GM18505 (cell line): ENCODE data around the gene FAM219A.
"Not testable (repeated sequence)": the region's sequence is repeated elsewhere in the genome, so short reads cannot be mapped to it uniquely, and the experiment has no call there.

Experiments used
- ATAC-seq: cut with Tn5 transposase; IDR thresholded peaks from one replicate; pipeline ENCODE4 v1.9.1; 2021; ENCODE audit not compliant: unreplicated experiment
- POLR2A ChIP-seq: IDR thresholded peaks from 4 replicates; pipeline ENCODE4 v1.6.1; 2011; ENCODE audit warnings: borderline replicate concordance; ENCODE audit not compliant: insufficient read depth, insufficient read length; ENCODE audit errors: extremely low read depth

FAM219A gene

GRCh38 chr9:34493972-34494535 lies 35.7 kb upstream of the FAM219A start:
- no peak for TF ChIP-seq POLR2A
- no peak for ATAC-seq

GRCh38 chr9:34492051-34492450 lies 33.7 kb upstream of the FAM219A start:
- no peak for ATAC-seq
- no peak for TF ChIP-seq POLR2A

- no peak for TF ChIP-seq POLR2A
Measured at GRCh38 chr9:34491596-34491995, 33.2 kb upstream of the FAM219A start.

GRCh38 chr9:34490760-34491159 lies 32.4 kb upstream of the FAM219A start:
- no peak for ATAC-seq

More at GRCh38 chr9:34491596-34491995, 33.2 kb upstream of the FAM219A start:
- ATAC-seq, result no peak

GRCh38 chr9:34490360-34490759 lies 32.0 kb upstream of the FAM219A start:
- no peak for TF ChIP-seq POLR2A
- ATAC-seq, result no peak

More at GRCh38 chr9:34490760-34491159, 32.4 kb upstream of the FAM219A start:
- no peak for TF ChIP-seq POLR2A

- no peak for TF ChIP-seq POLR2A
- ATAC-seq, result no peak
Measured at GRCh38 chr9:34486572-34486971, 28.2 kb upstream of the FAM219A start.

GRCh38 chr9:34485822-34486221 lies 27.5 kb upstream of the FAM219A start:
- TF ChIP-seq POLR2A, result no peak
- ATAC-seq, result no peak

GRCh38 chr9:34484678-34485077 lies 26.3 kb upstream of the FAM219A start:
- no peak for ATAC-seq
- no peak for TF ChIP-seq POLR2A

- not testable (repeated sequence) for ATAC-seq
Measured at GRCh38 chr9:34482746-34483145, 24.4 kb upstream of the FAM219A start.

- ATAC-seq, result not testable (repeated sequence)
Measured at GRCh38 chr9:34481620-34482019, 23.2 kb upstream of the FAM219A start.

- no peak for ATAC-seq
- TF ChIP-seq POLR2A, result no peak
Measured at GRCh38 chr9:34479431-34479866, 21.1 kb upstream of the FAM219A start.

GRCh38 chr9:34477541-34477940 lies 19.2 kb upstream of the FAM219A start:
- no peak for ATAC-seq

GRCh38 chr9:34475097-34475496 lies 16.7 kb upstream of the FAM219A start:
- ATAC-seq, result no peak
- TF ChIP-seq POLR2A, result no peak

More at GRCh38 chr9:34477541-34477940, 19.2 kb upstream of the FAM219A start:
- no peak for TF ChIP-seq POLR2A

GRCh38 chr9:34465468-34465867 lies 7.1 kb upstream of the FAM219A start:
- TF ChIP-seq POLR2A, result no peak
- no peak for ATAC-seq

GRCh38 chr9:34464571-34464970 lies 6.2 kb upstream of the FAM219A start:
- no peak for ATAC-seq
- TF ChIP-seq POLR2A, result no peak
